GM10847 (cell line): ENCODE measurements around the gene PEX10.

Source experiments
- POLR2A ChIP-seq: IDR thresholded peaks from 2 replicates; pipeline ENCODE4 v1.6.1; 2011; ENCODE audit not compliant: insufficient read length; ENCODE audit errors: extremely low read depth

Gene PEX10

GRCh38 chr1:2412395-2412772 lies at the start of gene PEX10:
Gene PEX10, minus strand, starts transcription at chr1:2412564. Its CDS starts 62 bp downstream, at chr1:2412502.
- peak; percentile 54 for TF ChIP-seq POLR2A

- no peak for TF ChIP-seq POLR2A
These were observed 48.8 kb upstream of the PEX10 start for GRCh38 chr1:2460996-2461751.

GRCh38 chr1:2460203-2460602 lies 47.8 kb upstream of the PEX10 start:
- no peak for TF ChIP-seq POLR2A

- no peak for TF ChIP-seq POLR2A
These were observed 47.4 kb upstream of the PEX10 start for GRCh38 chr1:2459757-2460156.

GRCh38 chr1:2458687-2459086 lies 46.3 kb upstream of the PEX10 start:
- no peak for TF ChIP-seq POLR2A

- TF ChIP-seq POLR2A: no peak
These were observed 45.1 kb upstream of the PEX10 start for GRCh38 chr1:2457444-2457843.

GRCh38 chr1:2455757-2456156 lies 43.4 kb upstream of the PEX10 start:
- no peak for TF ChIP-seq POLR2A

GRCh38 chr1:2454227-2454626 lies 41.9 kb upstream of the PEX10 start:
- TF ChIP-seq POLR2A: no peak

GRCh38 chr1:2452932-2453315 lies 40.6 kb upstream of the PEX10 start:
- TF ChIP-seq POLR2A: no peak

GRCh38 chr1:2452201-2452931 lies 40.0 kb upstream of the PEX10 start:
- TF ChIP-seq POLR2A: no peak

- TF ChIP-seq POLR2A: no peak
These were observed 39.4 kb upstream of the PEX10 start for GRCh38 chr1:2451741-2452140.

GRCh38 chr1:2449636-2450454 lies 37.5 kb upstream of the PEX10 start:
- TF ChIP-seq POLR2A: no peak

GRCh38 chr1:2448098-2448445 lies 35.7 kb upstream of the PEX10 start:
- TF ChIP-seq POLR2A: no peak

GRCh38 chr1:2447276-2448097 lies 35.1 kb upstream of the PEX10 start:
- TF ChIP-seq POLR2A: no peak

- TF ChIP-seq POLR2A: no peak
These were observed 34.5 kb upstream of the PEX10 start for GRCh38 chr1:2446861-2447260.
